WTC11 (cell line): ENCODE data around the gene WDR64. TPM values are rescaled to one million over a fixed set of nuclear protein-coding genes. Genes with fewer than 3 reads are reported as not detected.

Experiments
- ATAC-seq: fragments of 200-7000 bp; cut with Tn5 transposase; 2 replicates; pipeline ENCODE4 v1.10.0; 2021; ENCODE audit warnings: mild to moderate bottlenecking, moderate library complexity
- CTCF ChIA-PET: fragments of 300-600 bp; sonication (Branson Sonifier 250); formaldehyde crosslinking; loops from one replicate; lab custom pipeline; 2021; ENCODE audit warnings: antibody characterized with exemption; lab: Charles Lee
- POLR2A ChIA-PET: fragments of 350-600 bp; sonication (Branson Sonifier 250); formaldehyde crosslinking; loops from one replicate; lab custom pipeline; 2021; ENCODE audit warnings: antibody characterized with exemption; lab: Charles Lee
- DNase-seq: peaks from one replicate; pipeline ENCODE4 v3.0.0; 2021; ENCODE audit warnings: low spot score
- H3K27ac Mint-ChIP-seq: 2 replicates; pipeline ENCODE4 v1.8.0; 2021; ENCODE audit warnings: mixed read lengths
- H3K27me3 Mint-ChIP-seq: 2 replicates; pipeline ENCODE4 v1.8.0; 2021; ENCODE audit warnings: low read depth, mild to moderate bottlenecking, moderate library complexity, mixed read lengths
- H3K36me3 Mint-ChIP-seq: 2 replicates; pipeline ENCODE4 v1.8.0; 2021; ENCODE audit warnings: mixed read lengths
- H3K4me1 Mint-ChIP-seq: 2 replicates; pipeline ENCODE4 v1.8.0; 2022; ENCODE audit warnings: mixed read lengths
- H3K4me3 Mint-ChIP-seq: 2 replicates; pipeline ENCODE4 v1.8.0; 2021; ENCODE audit warnings: mild to moderate bottlenecking, moderate library complexity, mixed read lengths
- H3K9me3 Mint-ChIP-seq: 2 replicates; pipeline ENCODE4 v1.8.0; 2021; ENCODE audit warnings: mixed read lengths
- ATF1 ChIP-seq: sonication (generic); formaldehyde crosslinking; IDR thresholded peaks from 2 replicates; pipeline ENCODE4 v1.8.1; 2023; ENCODE audit warnings: mild to moderate bottlenecking, moderate library complexity, missing genetic modification reagents
- E2F5 ChIP-seq: sonication (generic); formaldehyde crosslinking; IDR thresholded peaks from 2 replicates; pipeline ENCODE4 v1.8.1; 2022; ENCODE audit warnings: mild to moderate bottlenecking, moderate library complexity, missing genetic modification reagents
- FOXJ3 ChIP-seq: sonication (generic); formaldehyde crosslinking; IDR thresholded peaks from 2 replicates; pipeline ENCODE4 v1.9.0; 2021; ENCODE audit warnings: missing genetic modification reagents, mild to moderate bottlenecking, borderline replicate concordance
- FOXP4 ChIP-seq: sonication (generic); formaldehyde crosslinking; IDR thresholded peaks from 2 replicates; pipeline ENCODE4 v1.8.0; 2022; ENCODE audit warnings: mild to moderate bottlenecking, missing genetic modification reagents
- GABPB1 ChIP-seq: sonication (generic); formaldehyde crosslinking; IDR thresholded peaks from 2 replicates; pipeline ENCODE4 v1.8.1; 2023; ENCODE audit warnings: mild to moderate bottlenecking, missing genetic modification reagents
- HMGXB4 ChIP-seq: sonication (generic); formaldehyde crosslinking; IDR thresholded peaks from 2 replicates; pipeline ENCODE4 v1.8.1; 2023; ENCODE audit warnings: mild to moderate bottlenecking, moderate library complexity, missing genetic modification reagents
- IRF1 ChIP-seq: sonication (generic); formaldehyde crosslinking; IDR thresholded peaks from 2 replicates; pipeline ENCODE4 v1.8.0; 2023; ENCODE audit warnings: missing genetic modification reagents
- JAZF1 ChIP-seq: fragments of 250-450 bp; sonication (Bioruptor Pico); IDR thresholded peaks from 2 replicates; pipeline ENCODE4 v1.9.0; 2021; ENCODE audit warnings: moderate library complexity, mild to moderate bottlenecking, inconsistent platforms
- NR1H2 ChIP-seq: sonication (generic); formaldehyde crosslinking; IDR thresholded peaks from 2 replicates; pipeline ENCODE4 v1.9.0; 2021; ENCODE audit warnings: mild to moderate bottlenecking, moderate library complexity, missing genetic modification reagents
- PREB ChIP-seq: sonication (generic); formaldehyde crosslinking; IDR thresholded peaks from 2 replicates; pipeline ENCODE4 v1.8.1; 2022; ENCODE audit warnings: mild to moderate bottlenecking, missing genetic modification reagents, moderate library complexity, borderline replicate concordance
- STAT6 ChIP-seq: sonication (generic); formaldehyde crosslinking; conservative IDR thresholded peaks from 2 replicates; pipeline ENCODE4 v1.8.1; 2023; ENCODE audit warnings: mild to moderate bottlenecking, low read depth, missing genetic modification reagents, moderate library complexity
- TCF7 ChIP-seq: sonication (generic); formaldehyde crosslinking; IDR thresholded peaks from 2 replicates; pipeline ENCODE4 v1.8.0; 2022; ENCODE audit warnings: mild to moderate bottlenecking, low read depth, missing genetic modification reagents, moderate library complexity
- TEAD1 ChIP-seq: sonication (generic); formaldehyde crosslinking; IDR thresholded peaks from 2 replicates; pipeline ENCODE4 v1.8.0; 2022; ENCODE audit warnings: mild to moderate bottlenecking, missing genetic modification reagents
- ZNF416 ChIP-seq: fragments of 250-450 bp; sonication (Bioruptor Pico); IDR thresholded peaks from 2 replicates; pipeline ENCODE4 v1.9.0; 2021; ENCODE audit warnings: mild to moderate bottlenecking, inconsistent platforms
- ZNF425 ChIP-seq: fragments of 250-450 bp; sonication (Bioruptor Pico); conservative IDR thresholded peaks from 2 replicates; pipeline ENCODE4 v1.9.0; 2021; ENCODE audit warnings: mild to moderate bottlenecking
- total RNA-seq: library from RNA; stranded (reverse); gene quantifications from 3 replicates; pipeline ENCODE4 v1.2.3, GENCODE V29; 2021

The WDR64 gene
- total RNA-seq, 1 experiment from 2014 or later, result not detected

- Mint-ChIP-seq H3K4me3 (no peak overlapping the region), H3K27me3 (no peaks in the 10 kb centered on the region), H3K36me3 (no peaks in the 10 kb centered on the region), H3K4me1 (no peaks in the 10 kb centered on the region), H3K27ac (no peak overlapping the region), H3K9me3 (no peaks in the 10 kb centered on the region)
- no peak for ATAC-seq
- TF ChIP-seq ZNF416 (CRISPR knock-in tag) (no peak), GABPB1 (CRISPR knock-in tag) (no peak), ATF1 (CRISPR knock-in tag) (no peak), IRF1 (no peak)
- POLR2A ChIA-PET, result no interaction called here
- no peak for DNase-seq
- CTCF ChIA-PET, result no interaction called here
Observed at GRCh38 chr1:241822846-241823245, 170.8 kb downstream of the WDR64 start.

- CTCF ChIA-PET, result interaction anchor here (0.5 kb wide), 1 partner anchor 1483 kb away, joined by 3 read pairs; no protein-coding TSS in a partner anchor
- no peak overlapping the region for H3K27ac Mint-ChIP-seq
Observed at GRCh38 chr1:241823925-241824324, 171.8 kb downstream of the WDR64 start.

More at GRCh38 chr1:241823925-241824324, 171.8 kb downstream of the WDR64 start:
- no peaks in the 10 kb centered on the region for H3K36me3 Mint-ChIP-seq
- no peak for DNase-seq
- H3K4me1 Mint-ChIP-seq, result 0 out of 2 replicates have a peak, but pooled peaks cover 2% of the 10 kb centered on the region
- no peak for ATAC-seq
- POLR2A ChIA-PET, result no interaction called here
- no peak for TF ChIP-seq NR1H2 (CRISPR knock-in tag)
- TF ChIP-seq ZNF425, result no peak
- no peak for TF ChIP-seq E2F5 (CRISPR knock-in tag)
- no peak for TF ChIP-seq TEAD1 (CRISPR knock-in tag)
- TF ChIP-seq FOXP4, result no peak
- TF ChIP-seq HMGXB4, result no peak
- no peak for TF ChIP-seq TCF7 (CRISPR knock-in tag)
- TF ChIP-seq FOXJ3 (CRISPR knock-in tag), result no peak
- TF ChIP-seq PREB (CRISPR knock-in tag), result no peak
- TF ChIP-seq JAZF1 (CRISPR knock-in tag), result no peak
- TF ChIP-seq STAT6, result no peak
- H3K4me3 Mint-ChIP-seq, result no peak overlapping the region
- no peaks in the 10 kb centered on the region for H3K27me3 Mint-ChIP-seq
- no peaks in the 10 kb centered on the region for H3K9me3 Mint-ChIP-seq
